Measurements from ENCODE around the gene PBX4.

Gene PBX4

GRCh38 chr19:19628501-19629134 is 10.1 kb upstream of the PBX4 start:
- Histone ChIP-seq H3K36me3 (peaks cover 55% of the 10 kb centered on the region), H3K4me3 (peak overlapping the region; percentile 93), H3K27me3 (no peaks in the 10 kb centered on the region), H3K9me3 (no peaks in the 10 kb centered on the region), H3K4me1 (peaks cover 45% of the 10 kb centered on the region), H4K20me1 (peaks cover 8% of the 10 kb centered on the region; the same call in 1 of the 2 replicates), H3K9ac (peak overlapping the region; percentile 88), H3K27ac (peak overlapping the region; percentile 86), H3K4me2 (peak overlapping the region; percentile 90)
- TF ChIP-seq Cebpa-rat (IDR thresholded peaks at IDR 0.05), result no peak

GRCh38 chr19:19627621-19628500 is 9.4 kb upstream of the PBX4 start, which contains the start of gene LPAR2:
Gene LPAR2, minus strand, starts transcription at chr19:19628220. Its CDS starts 945 bp downstream, at chr19:19627275.
- H3K27ac ChIP-seq, result peak within 1 kb of the TSS; percentile 86
- no peak for TF ChIP-seq Cebpa-rat (IDR thresholded peaks at IDR 0.05)

GRCh38 chr19:19626516-19627472 is 8.3 kb upstream of the PBX4 start:
- peak overlapping the region; percentile 86 for H3K27ac ChIP-seq
- peaks cover 55% of the 10 kb centered on the region for H3K36me3 ChIP-seq
- no peak for TF ChIP-seq Cebpa-rat (IDR thresholded peaks at IDR 0.05)
- H3K9ac ChIP-seq, result peak overlapping the region; percentile 88
- peak overlapping the region; percentile 93 for H3K4me3 ChIP-seq
- H4K20me1 ChIP-seq, result peaks cover 10% of the 10 kb centered on the region; the same call in 1 of the 2 replicates
- no peaks in the 10 kb centered on the region for H3K9me3 ChIP-seq
- H3K27me3 ChIP-seq, result no peaks in the 10 kb centered on the region
- H3K4me1 ChIP-seq, result peaks cover 48% of the 10 kb centered on the region
- peak overlapping the region; percentile 90 for H3K4me2 ChIP-seq

More at GRCh38 chr19:19627621-19628500, 9.4 kb upstream of the PBX4 start, which contains the start of gene LPAR2:
- Histone ChIP-seq H3K9me3 (no peaks in the 10 kb centered on the region), H3K4me2 (peak within 1 kb of the TSS; percentile 90), H3K4me3 (peak within 1 kb of the TSS; percentile 93), H3K36me3 (peaks cover 55% of the 10 kb centered on the region), H3K4me1 (peaks cover 48% of the 10 kb centered on the region), H3K9ac (peak within 1 kb of the TSS; percentile 88), H3K27me3 (no peaks in the 10 kb centered on the region), H4K20me1 (peaks cover 10% of the 10 kb centered on the region; the same call in 1 of the 2 replicates)

- Histone ChIP-seq H3K36me3 (peaks cover 42% of the 10 kb centered on the region), H4K20me1 (peaks cover 19% of the 10 kb centered on the region; the same call in 1 of the 2 replicates), H3K4me3 (no peak overlapping the region), H3K9ac (no peak overlapping the region), H3K4me2 (peak overlapping the region; percentile 33; the same call in 1 of the 2 replicates), H3K9me3 (no peaks in the 10 kb centered on the region), H3K4me1 (peaks cover 50% of the 10 kb centered on the region), H3K27ac (no peak overlapping the region), H3K27me3 (no peaks in the 10 kb centered on the region)
- TF ChIP-seq Cebpa-rat (IDR thresholded peaks at IDR 0.05), result no peak
Measured at GRCh38 chr19:19624032-19624570, 5.6 kb upstream of the PBX4 start.

DNA sequence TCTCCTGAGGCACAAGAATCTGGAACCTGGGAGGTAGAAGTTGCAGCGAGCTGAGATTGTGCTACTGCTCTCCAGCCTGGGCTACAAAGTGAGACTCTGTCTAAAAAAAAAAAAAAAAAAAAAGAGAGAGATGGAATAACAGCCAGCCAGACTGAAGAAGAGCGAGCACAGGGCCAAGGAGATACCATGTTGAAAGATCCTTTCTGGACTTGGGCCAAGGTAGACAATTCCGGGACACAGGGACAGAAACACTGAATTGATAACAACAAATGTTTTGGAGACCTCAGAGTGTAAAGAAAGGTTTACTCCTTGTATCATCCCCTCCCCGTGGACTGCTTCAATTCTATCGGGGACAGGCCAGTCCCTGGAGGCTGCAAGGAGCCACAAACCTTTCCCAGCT is 4.9 kb upstream of the PBX4 start:
- no peak for TF ChIP-seq Cebpa-rat (IDR thresholded peaks at IDR 0.05)
- Histone ChIP-seq H3K36me3 (peaks cover 42% of the 10 kb centered on the region), H3K4me3 (no peak overlapping the region), H3K4me1 (peaks cover 48% of the 10 kb centered on the region), H3K4me2 (no peak overlapping the region), H3K27me3 (no peaks in the 10 kb centered on the region), H4K20me1 (peaks cover 21% of the 10 kb centered on the region; the same call in 1 of the 2 replicates), H3K27ac (no peak overlapping the region), H3K9me3 (no peaks in the 10 kb centered on the region), H3K9ac (no peak overlapping the region)

DNA sequence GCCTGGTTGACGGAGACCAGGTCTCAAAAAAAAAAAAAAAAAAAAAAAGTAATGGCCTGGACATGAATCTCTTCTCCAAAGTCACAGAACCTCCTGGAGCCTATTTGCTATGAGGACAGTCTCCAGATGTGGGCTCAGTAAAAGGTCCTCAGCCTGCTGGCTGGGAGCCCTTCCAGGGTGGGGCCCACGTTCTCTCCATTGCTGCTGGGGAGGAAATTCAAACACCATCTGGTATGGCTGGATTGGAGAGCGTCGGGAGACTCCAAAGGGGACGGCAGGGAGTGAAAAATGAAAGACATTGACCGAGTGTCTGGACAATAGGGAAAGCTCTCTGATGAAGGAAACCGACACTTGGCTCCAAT is 1.3 kb upstream of the PBX4 start:
- H3K4me3 ChIP-seq, result no peak overlapping the region
- TF ChIP-seq Cebpa-rat (IDR thresholded peaks at IDR 0.05), result no peak
- no peak overlapping the region for H3K4me2 ChIP-seq
- no peaks in the 10 kb centered on the region for H3K9me3 ChIP-seq
- H3K27ac ChIP-seq, result no peak overlapping the region
- peaks cover 36% of the 10 kb centered on the region for H3K36me3 ChIP-seq
- H4K20me1 ChIP-seq, result peaks cover 21% of the 10 kb centered on the region; the same call in 1 of the 2 replicates
- H3K27me3 ChIP-seq, result no peaks in the 10 kb centered on the region
- no peak overlapping the region for H3K9ac ChIP-seq
- H3K4me1 ChIP-seq, result peaks cover 36% of the 10 kb centered on the region

DNA sequence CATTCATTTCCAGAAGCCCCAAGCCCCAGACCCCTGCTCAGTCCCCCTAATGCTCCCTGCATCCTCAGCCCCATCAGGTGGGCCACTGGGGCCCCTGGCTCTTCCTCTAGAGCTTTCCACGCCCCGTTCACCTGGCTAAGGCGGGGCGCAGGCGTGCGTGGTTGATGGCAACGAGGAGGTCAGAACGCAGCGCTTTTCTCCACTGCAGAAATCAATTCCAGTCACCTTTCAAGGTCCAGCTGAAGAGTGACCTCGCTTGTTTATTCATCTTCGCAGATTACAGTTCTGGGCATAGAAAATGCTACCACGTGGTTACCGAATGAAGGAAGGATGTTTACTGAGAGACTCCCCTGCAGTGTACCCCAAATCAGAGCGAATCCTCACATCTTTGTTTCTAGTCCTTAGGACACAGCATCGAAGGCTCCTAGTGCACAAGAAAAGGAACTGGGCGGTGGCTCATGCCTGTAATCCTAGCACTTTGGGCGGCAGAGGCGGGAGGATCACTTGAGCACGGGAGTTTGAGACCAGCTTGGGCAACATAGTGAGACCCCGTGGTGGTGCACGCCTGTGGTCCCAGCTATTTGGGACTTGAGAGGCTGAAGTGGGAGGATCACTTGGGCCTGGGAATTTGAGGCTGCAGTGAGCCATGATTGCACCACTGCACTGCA is 828 bp upstream of the PBX4 start:
- no peak overlapping the region for H3K27ac ChIP-seq
- H4K20me1 ChIP-seq, result peaks cover 20% of the 10 kb centered on the region; the same call in 1 of the 2 replicates
- H3K9ac ChIP-seq, result no peak overlapping the region
- H3K9me3 ChIP-seq, result no peaks in the 10 kb centered on the region
- H3K4me3 ChIP-seq, result peak overlapping the region; percentile 67
- peaks cover 31% of the 10 kb centered on the region for H3K4me1 ChIP-seq
- peaks cover 31% of the 10 kb centered on the region for H3K36me3 ChIP-seq
- no peak for TF ChIP-seq Cebpa-rat (IDR thresholded peaks at IDR 0.05)
- peak overlapping the region; percentile 89 for H3K4me2 ChIP-seq
- no peaks in the 10 kb centered on the region for H3K27me3 ChIP-seq

GRCh38 chr19:19615086-19615485 is 3.4 kb downstream of the PBX4 start:
- Histone ChIP-seq H3K36me3 (no peaks in the 10 kb centered on the region), H3K27me3 (no peaks in the 10 kb centered on the region), H3K4me1 (peaks cover 21% of the 10 kb centered on the region), H3K9ac (no peak overlapping the region), H3K4me2 (no peak overlapping the region), H4K20me1 (0 out of 2 replicates have a peak, but pooled peaks cover 11% of the 10 kb centered on the region), H3K4me3 (no peak overlapping the region), H3K9me3 (no peaks in the 10 kb centered on the region), H3K27ac (no peak overlapping the region)
- TF ChIP-seq Cebpa-rat (IDR thresholded peaks at IDR 0.05), result no peak
